NCI-H345 (cell line): ENCODE measurements around the gene ZBTB20.

Source experiments
- DNase-seq: peaks from one replicate; lab custom pipeline; 2025; lab: John Stamatoyannopoulos, UW

ZBTB20 gene

DNA sequence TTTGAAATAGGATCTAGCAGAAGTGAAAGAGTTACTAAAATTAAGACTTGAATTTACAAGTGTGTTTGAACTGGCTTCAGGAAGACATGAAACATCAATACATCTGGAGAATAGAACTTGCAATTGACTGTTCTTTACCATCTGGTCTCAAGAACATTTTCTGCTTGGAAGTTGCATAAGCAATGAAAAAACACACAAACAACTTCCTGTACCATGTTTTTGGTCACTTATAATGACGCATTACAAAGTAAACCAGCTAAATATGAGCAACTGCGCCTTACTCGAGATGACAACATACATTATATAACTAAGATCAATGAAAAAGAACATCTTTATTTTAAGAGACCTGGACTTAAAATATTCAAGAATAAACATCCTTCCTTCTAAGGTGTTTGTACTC lies 740.8 kb downstream of the ZBTB20 start:
- DNase-seq, result no peak

DNA sequence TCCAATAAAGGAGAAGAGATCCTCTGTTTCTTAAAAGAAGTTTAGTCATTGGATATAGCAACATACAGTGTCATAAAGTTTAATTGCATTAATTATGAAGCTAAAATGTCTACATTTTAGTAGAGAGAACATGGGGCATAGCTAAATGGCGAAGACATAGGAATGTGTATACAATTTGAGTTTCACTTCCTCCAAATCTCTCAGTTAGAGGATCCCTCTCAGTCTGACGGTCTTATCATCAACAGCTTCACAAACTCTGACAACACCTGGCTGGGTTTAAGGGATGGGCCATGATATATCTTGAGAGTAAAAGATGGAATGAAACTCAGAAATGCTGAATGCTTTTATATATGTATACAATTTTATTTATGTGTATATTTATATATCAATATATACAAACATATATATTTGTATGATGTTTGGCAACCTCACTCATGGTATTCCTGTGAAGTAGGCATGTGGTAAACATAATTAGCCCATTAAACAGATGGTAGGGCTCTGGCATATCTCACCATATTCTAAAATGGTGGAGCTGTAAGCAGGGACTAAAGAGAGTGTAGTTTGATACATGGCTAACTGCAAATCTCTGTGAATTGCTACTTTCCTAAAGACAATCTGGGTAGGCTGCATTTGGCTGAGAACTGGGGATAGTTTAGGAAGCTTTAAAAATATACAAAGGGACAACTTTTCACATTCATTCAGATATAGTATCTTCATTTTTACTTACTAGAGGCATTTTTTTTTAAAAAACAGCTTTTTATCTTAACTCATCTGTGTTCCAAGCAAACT lies 741.7 kb downstream of the ZBTB20 start:
- no peak for DNase-seq

DNA sequence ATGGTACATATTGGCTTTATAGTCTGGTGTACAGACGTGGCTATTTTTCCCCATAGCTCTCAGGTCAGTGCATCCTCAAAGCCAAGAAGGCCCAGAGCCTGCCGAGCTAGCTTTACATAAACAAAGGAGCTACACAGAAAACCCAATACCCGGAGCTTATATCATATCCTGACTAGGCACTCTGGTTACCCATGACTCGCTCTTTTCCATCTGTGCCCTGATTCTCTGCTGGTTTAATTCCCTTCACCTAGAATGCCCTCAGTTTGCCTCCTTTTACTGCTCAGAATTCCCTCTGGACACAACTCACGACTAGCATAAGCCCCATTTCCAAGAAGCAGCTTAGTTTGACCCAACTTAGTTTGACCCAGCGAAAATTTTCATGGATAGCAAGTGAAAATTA lies 742.5 kb downstream of the ZBTB20 start:
- no peak for DNase-seq

DNA sequence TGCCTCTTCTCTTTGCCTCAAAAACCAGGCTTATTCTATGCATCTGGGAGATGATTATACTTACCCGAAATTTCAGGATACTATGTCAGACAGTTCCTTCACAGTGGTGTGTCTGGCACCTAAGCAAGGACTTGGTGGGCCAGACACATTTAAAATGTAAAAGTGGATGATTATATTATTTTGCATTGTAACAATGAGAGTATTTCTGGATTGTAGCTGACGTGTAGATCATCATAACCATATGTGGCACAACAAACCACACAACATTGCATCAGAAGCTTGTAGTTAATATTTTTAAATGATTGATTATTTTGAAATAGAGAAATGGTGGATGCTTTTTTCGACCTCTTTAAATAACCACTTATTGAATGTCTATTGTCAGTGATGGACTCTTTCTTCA lies 744.2 kb downstream of the ZBTB20 start:
- DNase-seq, result no peak

DNA sequence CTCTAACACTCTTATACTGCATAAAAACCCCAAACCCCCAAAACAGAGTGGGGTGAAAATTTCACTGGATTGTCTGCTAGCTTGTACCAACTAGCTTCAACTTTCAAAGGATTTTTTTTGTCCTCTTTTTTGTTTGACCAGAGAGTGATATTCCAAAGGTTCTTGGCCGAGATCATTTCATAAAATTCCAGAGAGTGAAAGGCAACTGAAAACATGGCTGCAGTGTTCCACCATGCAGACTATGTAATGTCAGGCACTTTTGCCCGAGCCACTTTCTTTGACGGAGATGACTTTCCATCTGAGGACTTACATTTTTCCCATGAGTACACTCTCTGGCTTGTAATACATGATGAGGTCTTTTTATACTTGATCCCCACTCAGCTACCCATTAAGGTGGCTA lies 745.7 kb downstream of the ZBTB20 start:
- no peak for DNase-seq

DNA sequence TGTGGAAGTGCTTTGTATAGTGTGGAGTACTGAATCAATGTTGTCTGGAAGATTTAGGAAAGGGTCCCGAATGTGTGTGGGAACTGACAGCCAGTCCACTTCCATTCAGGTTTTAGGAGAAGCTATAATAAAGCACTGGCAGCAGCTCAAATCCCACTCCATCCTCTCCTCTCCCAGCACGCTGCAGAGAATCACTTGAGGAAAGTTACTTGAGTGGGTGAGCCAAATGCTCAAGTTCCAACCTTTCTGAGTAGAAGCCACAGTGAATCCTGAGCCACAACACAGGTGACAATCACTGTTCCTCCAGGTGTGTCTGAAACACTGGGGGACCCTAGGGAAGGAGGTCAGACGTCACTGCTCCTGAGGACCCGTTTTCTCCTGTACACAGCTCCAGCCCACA lies 746.7 kb downstream of the ZBTB20 start:
- no peak for DNase-seq

DNA sequence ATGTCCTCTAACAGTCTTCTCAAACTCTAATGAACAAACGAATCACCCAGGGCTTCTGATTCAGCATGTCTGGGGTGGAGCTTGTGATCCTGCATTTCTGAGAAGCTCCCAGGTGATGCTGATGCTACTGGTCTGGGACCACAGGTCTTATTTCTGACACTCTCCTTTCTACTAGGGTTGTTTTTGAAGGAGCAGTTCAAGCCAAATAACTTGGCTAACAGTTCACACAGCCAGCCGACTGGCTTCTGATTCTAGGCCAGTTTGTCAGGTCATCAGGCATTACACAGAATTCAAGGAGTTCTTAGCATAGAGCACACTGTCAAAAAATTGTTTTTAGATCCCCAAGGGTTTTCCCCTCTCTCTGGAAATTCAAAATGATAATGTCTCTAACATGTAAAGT lies 752.5 kb downstream of the ZBTB20 start:
- no peak for DNase-seq

DNA sequence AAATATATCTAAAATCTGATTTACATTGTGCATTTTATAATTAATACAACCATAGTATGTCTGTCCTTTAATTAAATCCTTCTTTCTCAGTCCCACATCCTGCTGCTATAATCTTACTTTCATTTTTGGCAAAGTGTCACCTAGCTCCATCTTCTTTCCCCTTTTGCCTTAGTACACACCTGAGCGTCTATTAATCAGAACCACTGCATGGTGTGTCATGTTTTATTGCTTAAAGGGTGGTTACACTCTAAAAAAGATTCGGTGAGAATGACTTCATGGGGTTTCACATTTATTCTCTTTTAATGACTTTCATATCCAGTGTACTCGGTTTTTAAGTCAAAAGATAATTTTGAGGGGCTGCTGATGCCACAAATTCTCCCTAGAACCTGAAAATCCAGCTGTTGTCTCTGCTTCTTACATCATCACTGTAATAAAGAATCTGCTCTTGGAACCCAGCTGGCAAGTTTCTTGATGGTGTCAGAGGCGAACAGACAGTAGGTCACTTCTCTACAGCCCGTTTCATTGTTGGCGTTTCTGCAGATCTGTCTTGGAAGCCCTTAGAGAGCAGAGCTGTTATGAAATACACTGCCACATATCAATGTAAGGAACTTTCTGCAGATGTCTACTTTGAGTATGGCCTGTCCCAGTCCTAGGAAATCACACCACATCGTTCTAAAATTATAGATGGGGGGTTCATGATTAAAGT lies 753.6 kb downstream of the ZBTB20 start:
- no peak for DNase-seq

DNA sequence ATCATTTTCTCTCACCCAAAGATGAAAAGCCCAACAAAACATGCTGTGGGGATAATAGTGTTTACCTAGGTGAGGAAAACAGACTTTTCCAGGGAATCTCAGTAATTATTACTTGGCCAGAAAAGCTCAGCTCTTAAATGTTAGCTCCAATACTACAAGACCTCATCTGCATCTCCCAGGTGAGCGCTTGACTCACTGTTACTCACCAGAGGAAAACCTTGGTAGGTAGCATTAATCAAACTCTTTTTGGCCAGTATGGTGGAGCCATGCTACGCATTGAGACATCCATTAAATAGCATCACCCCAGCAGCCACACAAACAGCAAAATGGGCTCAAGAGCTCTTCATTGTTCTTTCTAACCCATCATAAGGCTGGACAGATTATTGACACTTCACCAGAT lies 754.3 kb downstream of the ZBTB20 start:
- no peak for DNase-seq

DNA sequence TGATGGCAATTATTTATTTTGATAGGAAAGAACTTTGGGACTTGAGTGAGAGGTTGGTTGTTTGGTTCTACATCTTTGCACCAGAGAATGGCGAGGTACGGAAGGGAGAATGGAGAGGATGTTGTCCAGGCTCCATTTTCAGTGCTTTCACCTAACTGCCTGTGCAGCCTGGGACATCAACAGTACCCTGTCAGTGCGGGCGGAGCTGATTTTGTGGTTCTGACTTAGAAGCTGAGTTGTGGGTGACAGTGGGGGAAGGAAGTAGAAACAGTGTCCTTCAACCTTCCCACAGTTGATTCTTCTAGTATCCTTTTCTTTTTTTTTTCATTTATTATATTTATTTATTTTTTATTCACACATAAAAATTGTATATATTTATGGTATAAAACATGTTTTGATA lies 757.9 kb downstream of the ZBTB20 start:
- DNase-seq, result no peak

DNA sequence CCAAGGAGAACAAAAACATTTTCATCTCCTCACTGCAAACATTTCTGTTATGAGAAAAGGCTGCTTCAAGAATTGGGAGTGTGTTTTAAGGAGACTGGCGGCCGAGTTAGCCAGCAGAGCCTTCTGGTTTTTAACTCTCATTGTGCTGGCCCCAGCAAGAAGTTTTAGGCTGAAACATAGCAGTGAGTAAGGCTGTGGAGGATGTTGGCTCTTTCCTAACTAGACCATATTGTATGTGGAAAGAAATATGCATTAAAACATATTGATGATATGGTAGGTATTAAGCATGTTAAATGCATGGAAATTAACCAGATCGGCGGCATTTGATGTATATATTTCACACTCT lies 762.6 kb downstream of the ZBTB20 start:
- no peak for DNase-seq

DNA sequence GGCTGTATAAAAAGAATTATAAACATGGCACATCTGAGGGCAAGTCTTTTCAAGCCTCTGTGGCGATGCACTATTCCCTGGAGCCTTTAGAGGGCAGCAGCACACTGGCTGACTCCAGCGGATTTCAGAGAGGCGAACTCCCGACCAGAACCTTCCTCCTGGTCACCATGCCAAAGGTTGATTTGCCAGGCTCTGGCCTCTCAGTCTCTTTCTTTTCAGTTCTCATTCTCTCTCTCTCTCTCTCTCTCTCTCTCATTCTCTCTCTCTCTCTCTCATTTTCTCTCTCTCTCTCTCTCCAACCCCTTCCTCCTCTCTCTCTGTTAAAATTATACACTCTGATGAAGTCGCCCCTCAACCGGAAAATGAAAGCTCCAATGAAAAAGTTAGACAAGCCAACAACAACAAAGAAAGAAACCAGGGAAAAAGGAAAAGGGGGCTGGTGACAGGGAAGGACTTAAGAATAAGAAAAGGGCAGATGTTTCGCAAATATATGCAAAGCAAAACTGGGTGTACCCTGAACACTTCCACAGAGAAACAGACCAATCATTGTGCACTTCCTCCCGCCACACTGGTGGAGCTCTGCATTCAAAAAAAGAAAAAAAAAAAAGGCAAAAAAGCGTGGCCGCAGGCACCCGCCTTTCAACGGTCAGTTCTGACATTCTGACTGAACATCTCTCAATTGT lies 763.1 kb downstream of the ZBTB20 start:
- DNase-seq, result peak; percentile 55

DNA sequence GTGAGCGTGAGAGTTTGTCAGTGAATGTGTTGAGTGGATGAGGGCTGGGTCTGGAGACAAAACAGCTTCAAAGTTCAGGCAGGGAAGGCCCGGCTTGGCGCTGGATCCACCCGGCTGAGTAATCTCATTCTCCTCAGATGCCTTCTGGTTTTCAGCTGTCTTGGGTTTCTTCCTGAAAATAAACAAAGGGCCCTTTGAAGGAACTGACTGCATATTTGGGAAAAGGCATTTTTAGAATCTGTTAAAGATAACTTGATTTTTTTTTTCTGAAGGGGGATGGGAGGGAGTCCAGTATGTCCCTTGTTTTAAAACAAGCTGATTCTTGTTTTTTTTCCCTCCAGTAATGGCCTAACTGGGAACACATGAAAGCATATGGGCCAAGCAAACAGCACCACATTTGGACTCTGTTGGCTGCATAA lies 766.8 kb downstream of the ZBTB20 start:
- DNase-seq, result no peak

DNA sequence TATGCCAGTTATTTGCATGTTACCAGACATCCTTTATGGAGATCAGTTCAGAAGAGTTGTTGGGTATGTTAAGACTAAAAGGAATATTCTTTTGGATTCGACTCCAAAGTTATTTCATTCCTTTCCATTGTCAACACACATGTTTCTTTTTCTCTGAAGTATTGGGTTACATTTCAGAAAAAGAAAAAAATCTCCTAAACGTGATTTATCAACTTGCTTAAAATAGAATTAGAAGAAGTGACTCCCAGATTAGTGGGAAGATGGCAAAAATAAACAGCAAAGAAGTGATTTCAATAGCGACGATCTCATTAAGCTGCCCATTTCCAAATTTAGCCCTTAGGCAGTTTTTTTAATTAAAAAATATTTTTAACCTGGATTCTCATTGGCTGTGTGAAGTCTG lies 767.8 kb downstream of the ZBTB20 start:
- DNase-seq, result no peak

DNA sequence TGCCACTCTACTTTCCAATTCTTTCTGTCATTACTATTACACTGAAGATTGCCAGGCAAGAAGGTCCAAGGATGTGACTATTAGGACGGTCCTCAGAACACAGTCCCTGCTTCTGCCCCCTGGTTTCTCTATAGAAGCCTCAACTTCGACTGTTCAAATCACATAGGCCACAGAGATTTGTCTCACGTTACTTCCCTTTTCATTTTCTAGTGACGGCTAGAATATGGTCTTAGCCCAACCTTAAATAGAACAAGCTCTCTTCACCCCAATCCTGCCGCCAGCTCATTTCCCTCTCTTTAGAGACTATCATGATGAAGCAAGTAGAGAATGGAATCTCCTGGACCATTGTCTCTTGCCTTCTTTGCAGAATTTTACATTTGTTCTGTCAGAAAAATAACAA lies 768.3 kb downstream of the ZBTB20 start:
- no peak for DNase-seq

DNA sequence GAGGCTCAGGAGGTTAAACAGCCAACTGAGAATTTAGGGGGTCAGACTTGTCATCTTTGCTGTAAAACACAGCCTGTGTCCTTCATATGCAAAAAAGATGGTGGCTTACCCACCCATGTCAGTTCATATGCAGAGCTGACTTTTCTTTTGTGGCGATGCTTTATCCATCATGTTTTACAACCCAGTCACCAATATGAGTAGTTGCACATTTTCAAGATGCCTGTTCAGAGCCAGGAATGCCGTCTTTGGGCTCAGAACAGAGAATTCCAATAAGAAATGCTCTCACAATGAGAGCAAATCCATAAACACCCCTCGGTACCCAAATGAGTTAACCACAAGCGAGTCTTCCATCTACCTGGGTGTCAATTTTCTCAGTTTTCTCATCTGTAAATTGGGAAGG lies 769.7 kb downstream of the ZBTB20 start:
- DNase-seq, result no peak

DNA sequence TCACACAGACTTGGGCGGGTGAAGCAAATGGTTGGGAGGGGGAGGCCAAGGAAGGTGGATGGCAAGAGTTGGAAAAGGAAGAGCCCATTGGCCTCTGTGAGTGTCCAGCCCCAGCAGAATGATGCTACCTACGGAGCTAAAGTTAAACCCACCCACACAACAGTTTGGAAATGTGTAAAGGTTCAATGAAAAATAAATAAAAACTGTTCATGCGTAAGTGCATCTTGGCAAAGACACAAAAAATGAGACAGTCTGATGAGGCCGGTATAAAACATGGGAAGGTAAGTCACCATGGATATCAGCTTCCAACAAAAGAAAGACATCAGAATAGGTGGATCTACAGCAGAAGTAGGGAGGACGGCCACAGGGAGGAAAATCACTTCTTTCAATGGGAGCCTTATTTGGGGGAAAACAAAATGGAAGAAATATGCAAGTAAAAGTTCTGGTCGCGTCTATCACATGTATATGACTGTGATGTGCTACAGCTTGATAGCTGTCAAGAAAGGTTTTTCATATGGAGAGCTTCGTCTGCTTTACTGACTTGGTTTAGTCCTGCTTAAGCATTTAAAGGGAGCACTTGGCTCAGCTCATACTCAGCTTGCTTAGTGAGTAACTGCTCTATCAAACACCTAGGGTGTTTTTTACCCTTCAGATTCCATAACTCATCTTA lies 770.4 kb downstream of the ZBTB20 start:
- peak; percentile 5 for DNase-seq

DNA sequence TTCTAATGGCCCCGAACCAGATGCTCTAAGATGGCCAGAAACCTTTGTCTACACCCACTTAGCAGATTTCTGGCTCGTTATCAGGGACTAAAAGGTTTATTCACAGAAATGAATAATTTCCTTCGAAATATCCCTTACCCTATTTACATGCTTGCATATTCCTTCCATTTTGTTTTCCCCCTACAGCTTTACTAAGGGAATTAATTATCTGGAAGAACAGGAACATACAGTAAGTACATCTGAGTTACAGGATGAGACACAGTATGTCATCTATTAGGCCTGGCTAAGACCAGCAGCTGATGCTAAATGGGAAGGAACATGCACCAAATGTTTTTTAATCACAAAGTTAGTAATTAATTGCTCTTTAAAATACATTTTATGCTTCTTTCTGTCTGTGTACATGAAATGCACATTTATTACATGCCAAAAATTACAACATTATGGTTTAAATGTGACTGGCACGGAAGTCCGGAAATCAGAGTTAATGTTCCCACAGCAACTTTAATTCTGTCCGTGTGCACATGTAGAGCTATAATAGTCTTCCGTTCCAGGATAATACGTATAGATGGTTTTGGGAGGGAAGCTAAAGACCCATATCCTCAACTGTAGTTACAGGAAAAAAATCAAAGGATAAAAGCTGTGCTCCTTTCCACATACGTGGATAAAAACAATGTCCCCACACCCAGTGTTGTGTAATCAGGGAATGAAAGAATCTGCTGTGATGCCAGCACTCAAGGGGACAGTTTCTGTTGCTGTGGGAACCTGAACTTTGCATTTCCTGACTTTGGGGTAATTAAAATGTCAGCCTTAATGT lies 771.3 kb downstream of the ZBTB20 start:
- no peak for DNase-seq

DNA sequence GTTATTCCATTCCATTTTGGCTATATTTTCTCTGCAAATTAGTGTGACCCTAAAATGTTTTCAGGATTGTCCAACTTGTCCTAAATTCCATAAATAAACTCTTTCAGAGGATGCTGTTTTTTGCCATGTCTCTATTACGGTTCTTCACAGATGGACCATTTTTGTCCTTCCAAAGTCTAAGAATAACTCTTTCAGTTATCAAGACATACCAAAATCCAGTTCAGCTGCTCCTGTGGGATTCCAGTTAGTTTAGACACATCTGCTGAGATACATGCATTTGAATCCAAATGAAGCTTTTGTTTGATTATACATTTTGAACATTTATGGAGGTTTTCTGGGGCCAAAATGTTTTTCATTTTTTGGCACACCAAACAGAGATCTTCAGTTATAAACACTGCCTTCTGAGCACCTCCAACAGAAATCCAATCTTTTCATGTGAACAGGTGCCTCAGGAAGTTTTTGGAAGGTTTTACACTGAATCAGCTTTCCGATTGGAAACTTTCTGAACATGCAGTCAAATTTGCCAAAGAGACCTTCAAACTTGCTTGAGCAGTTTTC lies 772.6 kb downstream of the ZBTB20 start:
- no peak for DNase-seq

DNA sequence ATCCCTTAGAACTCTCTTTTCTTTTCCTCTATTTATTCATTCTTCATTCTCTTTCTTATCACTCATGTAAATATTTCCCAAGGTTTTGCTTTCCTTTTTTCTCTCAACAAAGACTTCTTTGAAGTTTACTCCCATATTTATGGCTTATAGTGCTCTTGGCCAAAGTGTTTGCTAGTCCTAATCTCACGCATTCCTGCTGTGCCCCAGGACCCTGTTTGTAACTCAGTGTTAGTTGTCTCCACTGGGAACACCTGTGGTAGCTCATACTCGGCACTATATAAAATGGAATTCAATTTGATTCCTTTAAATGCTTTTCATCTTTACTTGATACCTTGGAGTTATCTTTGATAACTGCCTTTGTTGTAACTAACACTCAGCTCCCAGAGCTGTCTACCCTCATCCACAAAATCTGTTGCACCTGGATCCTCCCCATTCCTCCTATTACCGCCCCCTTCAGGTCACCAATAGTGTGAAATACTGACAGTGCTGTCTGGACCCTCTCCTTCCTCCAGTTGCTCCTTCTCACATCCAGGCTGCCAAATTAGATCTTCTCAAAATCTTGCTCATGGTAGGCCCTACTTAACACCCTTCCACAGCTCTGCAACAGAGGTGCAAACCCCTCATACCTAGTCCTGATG lies 776.4 kb downstream of the ZBTB20 start:
- no peak for DNase-seq

DNA sequence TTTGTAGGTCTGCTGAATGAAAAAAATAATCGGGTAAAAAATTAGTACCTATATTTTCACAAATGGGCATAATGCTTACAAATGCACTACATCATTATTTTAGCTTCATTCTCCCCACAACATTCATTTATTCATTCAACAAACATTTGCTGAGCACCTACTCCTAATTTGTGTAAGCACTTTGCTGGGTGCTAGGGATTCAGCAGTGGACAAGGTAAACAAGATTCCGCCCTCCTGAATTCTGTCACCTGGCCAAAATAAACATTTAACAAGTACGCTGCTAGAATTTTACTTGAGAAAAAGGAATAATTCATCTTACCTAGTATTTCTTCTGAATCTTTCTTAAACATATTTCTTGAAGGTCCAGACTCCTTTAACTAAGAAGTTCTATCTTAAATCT lies 781.2 kb downstream of the ZBTB20 start:
- no peak for DNase-seq
